Adrenal gland (tissue), 5 donors: ENCODE data around the gene ABRACL.

Source experiments
- CTCF ChIP-seq, 6 experiments: fragments of 450-650 bp in 4 of 6; fragments of 200-600 bp in 2 of 6; sonication (generic) in 1 of 6; IDR thresholded peaks; 1 replicate in 5 of 6; 2 replicates in 1 of 6; pipeline versions ENCODE4 v1.5.1 to v1.8.0; 2016 to 2021; ENCODE audit warnings: antibody characterized with exemption in 6 of 6, mild to moderate bottlenecking in 2 of 6, moderate library complexity in 1 of 6
- POLR2A ChIP-seq, 2 donors: fragments of 450-650 bp; IDR thresholded peaks; one replicate each; pipeline ENCODE4 v1.6.1; 2017; ENCODE audit warnings: antibody characterized with exemption in 2 of 2, mild to moderate bottlenecking in 2 of 2, moderate library complexity in 1 of 2
- donor health status: DM: no; HTN: no; CAD: no.

GRCh38 chr6:139027620-139028182 is 844 bp upstream of the ABRACL start:
- no peak for TF ChIP-seq POLR2A (IDR thresholded peaks at IDR 0.05)
- TF ChIP-seq CTCF (IDR thresholded peaks at IDR 0.05) = no peak
